Breast epithelium (tissue), 3 donors: Measurements from ENCODE around the gene GLIS1.

Experiments
- POLR2A ChIP-seq: fragments of 450-650 bp; IDR thresholded peaks from one replicate; pipeline ENCODE4 v1.6.1; 2016; ENCODE audit warnings: antibody characterized with exemption, mild to moderate bottlenecking, moderate library complexity
- POLR2AphosphoS5 ChIP-seq, 3 donors: sonication (generic); formaldehyde crosslinking; IDR thresholded peaks; one replicate each; pipeline ENCODE4 v1.6.1; 2017; ENCODE audit warnings: antibody characterized with exemption in 3 of 3
- TF ChIP-seq, protein P1 (sequence below), 3 donors: fragments of 450-650 bp; IDR thresholded peaks; one replicate each; pipeline ENCODE4 v1.5.1; 2016 to 2017; ENCODE audit warnings: antibody characterized with exemption in 3 of 3, mild to moderate bottlenecking in 3 of 3, moderate library complexity in 3 of 3

DNA sequence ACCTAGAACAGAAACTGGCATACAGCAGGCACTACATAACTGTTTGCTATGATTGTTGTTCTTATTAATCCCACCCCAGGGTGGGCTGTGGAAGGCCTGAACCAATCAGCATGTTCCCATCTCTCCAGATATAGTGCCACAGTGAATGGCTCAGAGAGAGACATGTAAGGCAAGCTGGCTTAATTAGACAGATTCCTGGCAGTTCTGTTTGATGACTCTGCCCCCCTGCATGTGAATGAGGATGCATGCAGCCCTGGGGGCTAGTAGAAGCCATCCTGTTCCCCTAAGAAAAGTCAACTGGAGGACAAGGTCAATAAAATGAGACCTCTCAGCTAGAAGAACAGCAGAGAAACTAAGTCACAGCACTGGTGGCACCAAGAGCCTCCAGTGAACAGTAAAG, 130.3 kb downstream of the GLIS1 start:
- TF ChIP-seq, protein P1, sequence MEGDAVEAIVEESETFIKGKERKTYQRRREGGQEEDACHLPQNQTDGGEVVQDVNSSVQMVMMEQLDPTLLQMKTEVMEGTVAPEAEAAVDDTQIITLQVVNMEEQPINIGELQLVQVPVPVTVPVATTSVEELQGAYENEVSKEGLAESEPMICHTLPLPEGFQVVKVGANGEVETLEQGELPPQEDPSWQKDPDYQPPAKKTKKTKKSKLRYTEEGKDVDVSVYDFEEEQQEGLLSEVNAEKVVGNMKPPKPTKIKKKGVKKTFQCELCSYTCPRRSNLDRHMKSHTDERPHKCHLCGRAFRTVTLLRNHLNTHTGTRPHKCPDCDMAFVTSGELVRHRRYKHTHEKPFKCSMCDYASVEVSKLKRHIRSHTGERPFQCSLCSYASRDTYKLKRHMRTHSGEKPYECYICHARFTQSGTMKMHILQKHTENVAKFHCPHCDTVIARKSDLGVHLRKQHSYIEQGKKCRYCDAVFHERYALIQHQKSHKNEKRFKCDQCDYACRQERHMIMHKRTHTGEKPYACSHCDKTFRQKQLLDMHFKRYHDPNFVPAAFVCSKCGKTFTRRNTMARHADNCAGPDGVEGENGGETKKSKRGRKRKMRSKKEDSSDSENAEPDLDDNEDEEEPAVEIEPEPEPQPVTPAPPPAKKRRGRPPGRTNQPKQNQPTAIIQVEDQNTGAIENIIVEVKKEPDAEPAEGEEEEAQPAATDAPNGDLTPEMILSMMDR (IDR thresholded peaks at IDR 0.05), result no peak
- TF ChIP-seq POLR2AphosphoS5 (IDR thresholded peaks at IDR 0.05) (no peak), POLR2A (no peak)
